SH-SY5Y (cell line): ENCODE results near the gene PHACTR3.

ENCODE experiments used
- GATA2 ChIP-seq: IDR thresholded peaks from 2 replicates; pipeline ENCODE4 v1.6.1; 2011; ENCODE audit warnings: mild to moderate bottlenecking, low read depth, low read length
- GATA3 ChIP-seq: IDR thresholded peaks from 2 replicates; pipeline ENCODE4 v1.6.1; 2011; ENCODE audit warnings: low read depth, mild to moderate bottlenecking, low read length, moderate library complexity

DNA sequence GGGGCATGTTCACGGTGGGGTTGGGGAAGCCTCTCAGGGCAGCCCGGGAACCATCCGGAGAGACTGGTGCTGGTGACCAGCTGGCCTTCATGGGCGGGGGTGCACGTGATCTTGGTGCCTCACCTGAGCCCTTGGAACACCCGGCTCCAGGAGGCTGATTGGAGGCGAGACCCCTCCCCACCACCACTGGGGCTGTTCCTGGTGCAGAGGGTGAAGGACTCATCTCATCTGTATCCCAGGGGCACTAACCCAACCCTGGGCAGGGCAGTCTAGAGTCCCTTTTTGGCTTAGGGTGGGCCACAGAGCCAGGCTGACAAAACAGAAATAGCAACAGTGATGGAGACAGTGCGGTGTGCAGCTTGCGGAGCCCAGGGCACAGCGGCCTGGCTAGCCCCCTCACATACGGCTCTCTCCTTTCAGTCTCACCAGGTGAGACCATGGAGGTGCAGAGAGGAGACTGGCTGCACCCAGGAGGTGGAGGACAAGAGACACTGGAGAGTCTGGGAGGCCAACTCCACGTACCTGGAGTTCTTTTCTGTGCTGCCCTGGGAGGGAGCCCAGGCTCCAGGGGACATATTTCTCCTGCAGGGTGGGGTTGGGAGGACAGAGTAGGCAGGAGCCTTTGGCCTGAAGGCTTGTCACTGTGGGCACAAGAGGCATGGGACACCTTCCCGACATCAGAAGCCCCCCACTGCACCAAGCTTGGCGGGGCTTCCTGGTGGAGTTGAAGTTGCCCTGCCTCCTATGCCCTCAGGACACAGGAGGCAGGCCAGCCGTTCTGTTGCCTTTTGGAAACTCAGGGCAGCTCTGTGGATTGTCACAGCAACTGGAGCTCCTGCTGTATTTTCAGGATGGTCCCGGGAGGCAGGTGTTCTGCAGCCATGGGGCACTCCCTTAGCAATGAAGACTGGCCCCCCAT is 223.1 kb downstream of the PHACTR3 start:
- TF ChIP-seq GATA2 (no peak), GATA3 (no peak)
